K562 (cell line): ENCODE data around the gene INTS13. TPM values are rescaled to one million over a fixed set of nuclear protein-coding genes. Genes with fewer than 3 reads are reported as not detected.
A peak's percentile ranks its signal among the peaks of the same experiment; 100 is the strongest.

Experiments used
- ARID4B ChIP-seq: sonication (generic); formaldehyde crosslinking; IDR thresholded peaks from 2 replicates; pipeline ENCODE4 v1.8.0; 2022; ENCODE audit warnings: mild to moderate bottlenecking, missing genetic modification reagents
- ESRRA ChIP-seq: fragments of 450-650 bp; IDR thresholded peaks from 2 replicates; pipeline ENCODE4 v1.6.1; 2014; ENCODE audit warnings: low read depth, mild to moderate bottlenecking, moderate library complexity, borderline replicate concordance
- HCFC1 ChIP-seq: IDR thresholded peaks from 2 replicates; pipeline ENCODE4 v1.6.1; 2012; ENCODE audit warnings: low read depth, low read length, improper control_type of control experiment
- HDGF ChIP-seq: fragments of 450-650 bp; IDR thresholded peaks from 2 replicates; pipeline ENCODE4 v1.6.1; 2016
- REST ChIP-seq, 2 experiments: fragments of 450-650 bp; formaldehyde crosslinking in 1 of 2; IDR thresholded peaks; 2 replicates each; pipeline versions ENCODE4 v1.4.0 to v1.6.1; 2014 to 2020; ENCODE audit warnings: mild to moderate bottlenecking in 2 of 2, borderline replicate concordance in 1 of 2, low read depth in 1 of 2
- YY1 ChIP-seq, 3 experiments: IDR thresholded peaks; 2 replicates each; pipeline ENCODE4 v1.6.1; 2011; ENCODE audit warnings: low read length in 2 of 3, mild to moderate bottlenecking in 2 of 3, moderate library complexity in 2 of 3, borderline replicate concordance in 1 of 3, control low read depth in 1 of 3, low read depth in 1 of 3; ENCODE audit not compliant: insufficient read depth in 3 of 3, insufficient replicate concordance in 2 of 3, control insufficient read depth in 1 of 3, insufficient read length in 1 of 3; ENCODE audit errors: extremely low read depth in 1 of 3
- ZNF224 ChIP-seq: sonication (generic); formaldehyde crosslinking; IDR thresholded peaks from 2 replicates; pipeline ENCODE4 v1.8.0; 2022; ENCODE audit warnings: mild to moderate bottlenecking, missing genetic modification reagents
- ZNF76 ChIP-seq: fragments of 250-450 bp; sonication (Bioruptor Pico); IDR thresholded peaks from 2 replicates; pipeline ENCODE4 v1.4.0; 2020; ENCODE audit warnings: mild to moderate bottlenecking, moderate library complexity, borderline replicate concordance
- ZNF780A ChIP-seq: fragments of 250-450 bp; sonication (Bioruptor Pico); IDR thresholded peaks from 2 replicates; pipeline ENCODE4 v1.5.0; 2021; ENCODE audit warnings: mild to moderate bottlenecking
- polyA plus RNA-seq, 8 experiments: library from polyadenylated mRNA; depleted of rRNA in 4 of 8; stranded (reverse) in 5 of 8; unstranded in 3 of 8; fragments of >200 nt; fragmentation: Nextera tagmentation in 2 of 8; fragmentation: Illumina TruSeq in 1 of 8; extraction: Ambion mirVana in 2 of 8; extraction: Trizol in 1 of 8; gene quantifications; 2 replicates each; pipeline versions ENCODE4 v1.2.1 to v1.2.3, GENCODE V29; 2011 to 2014; ENCODE audit warnings: inconsistent platforms in 1 of 8, missing spikeins in 1 of 8
- total RNA-seq, 7 experiments: library from RNA; depleted of rRNA in 6 of 7; stranded (reverse); fragments of >200 nt in 6 of 7; fragmentation: Illumina TruSeq in 2 of 7; extraction: Trizol in 2 of 7; gene quantifications; 2 replicates each; pipeline versions ENCODE4 v1.2.1 to v1.2.3, GENCODE V29; 2011 to 2021; ENCODE audit warnings: low replicate concordance in 1 of 7
- TF ChIP-seq, protein P1 (sequence below): fragments of 450-650 bp; IDR thresholded peaks from 2 replicates; pipeline ENCODE4 v1.6.1; 2016; ENCODE audit warnings: mild to moderate bottlenecking

Gene INTS13
- total and polyA plus RNA-seq, 9 of the 15 experiments (the other 6 are each of a cell fraction or from before 2014, with no cell fraction given) = 48.3 to 91.8 (median 78.1) TPM

GRCh38 chr12:26937863-26938700, at the start of gene INTS13, which contains the start of gene FGFR1OP2 (continued):
- TF ChIP-seq ZNF76 (no peak), ZNF224 (CRISPR knock-in tag) (no peak), YY1 (IDR thresholded peaks at IDR 0.05; ENCODE audit: borderline replicate concordance in 1 of 3, control insufficient read depth in 1 of 3, extremely low read depth in 1 of 3, insufficient read depth in 3 of 3, insufficient read length in 1 of 3, insufficient replicate concordance in 2 of 3, low read depth in 1 of 3, low read length in 2 of 3) (peak; percentile 46 to 94 (median 85)), ZNF780A (no peak), ARID4B (CRISPR knock-in tag) (peak; percentile 93), REST (IDR thresholded peaks at IDR 0.05; ENCODE audit: borderline replicate concordance) (peak; percentile 83), REST (CRISPR knock-in tag; IDR thresholded peaks at IDR 0.05; ENCODE audit: low read depth) (peak; percentile 85; the same call in 1 of the 2 replicates), HCFC1 (peak; percentile 51), ESRRA (no peak), HDGF (no peak)
- TF ChIP-seq, protein P1, sequence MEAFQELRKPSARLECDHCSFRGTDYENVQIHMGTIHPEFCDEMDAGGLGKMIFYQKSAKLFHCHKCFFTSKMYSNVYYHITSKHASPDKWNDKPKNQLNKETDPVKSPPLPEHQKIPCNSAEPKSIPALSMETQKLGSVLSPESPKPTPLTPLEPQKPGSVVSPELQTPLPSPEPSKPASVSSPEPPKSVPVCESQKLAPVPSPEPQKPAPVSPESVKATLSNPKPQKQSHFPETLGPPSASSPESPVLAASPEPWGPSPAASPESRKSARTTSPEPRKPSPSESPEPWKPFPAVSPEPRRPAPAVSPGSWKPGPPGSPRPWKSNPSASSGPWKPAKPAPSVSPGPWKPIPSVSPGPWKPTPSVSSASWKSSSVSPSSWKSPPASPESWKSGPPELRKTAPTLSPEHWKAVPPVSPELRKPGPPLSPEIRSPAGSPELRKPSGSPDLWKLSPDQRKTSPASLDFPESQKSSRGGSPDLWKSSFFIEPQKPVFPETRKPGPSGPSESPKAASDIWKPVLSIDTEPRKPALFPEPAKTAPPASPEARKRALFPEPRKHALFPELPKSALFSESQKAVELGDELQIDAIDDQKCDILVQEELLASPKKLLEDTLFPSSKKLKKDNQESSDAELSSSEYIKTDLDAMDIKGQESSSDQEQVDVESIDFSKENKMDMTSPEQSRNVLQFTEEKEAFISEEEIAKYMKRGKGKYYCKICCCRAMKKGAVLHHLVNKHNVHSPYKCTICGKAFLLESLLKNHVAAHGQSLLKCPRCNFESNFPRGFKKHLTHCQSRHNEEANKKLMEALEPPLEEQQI = no peak
